ENCODE measurements around the gene PRDM10.

PRDM10 gene

DNA sequence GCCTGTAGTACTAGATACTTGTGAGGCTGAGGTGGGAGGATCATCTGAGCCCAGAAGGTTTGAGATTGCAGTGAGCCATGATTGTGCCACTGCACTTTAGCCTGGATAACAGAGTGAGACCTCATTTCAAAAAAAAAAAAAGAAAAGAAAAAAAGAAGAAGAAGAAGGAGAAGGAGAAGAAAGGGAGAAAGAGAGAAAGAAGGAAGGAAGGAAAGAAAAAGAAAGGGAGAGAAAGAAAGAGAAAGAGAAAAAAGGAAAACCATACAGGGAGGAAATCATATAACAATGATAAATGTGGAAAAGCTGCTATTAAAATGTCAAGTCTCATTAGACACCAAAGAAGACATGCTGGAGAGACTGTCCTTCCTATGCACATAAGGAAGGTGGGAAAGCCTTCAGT lies 5.7 kb upstream of the PRDM10 start:
- DNase-seq, result no peak

DNA sequence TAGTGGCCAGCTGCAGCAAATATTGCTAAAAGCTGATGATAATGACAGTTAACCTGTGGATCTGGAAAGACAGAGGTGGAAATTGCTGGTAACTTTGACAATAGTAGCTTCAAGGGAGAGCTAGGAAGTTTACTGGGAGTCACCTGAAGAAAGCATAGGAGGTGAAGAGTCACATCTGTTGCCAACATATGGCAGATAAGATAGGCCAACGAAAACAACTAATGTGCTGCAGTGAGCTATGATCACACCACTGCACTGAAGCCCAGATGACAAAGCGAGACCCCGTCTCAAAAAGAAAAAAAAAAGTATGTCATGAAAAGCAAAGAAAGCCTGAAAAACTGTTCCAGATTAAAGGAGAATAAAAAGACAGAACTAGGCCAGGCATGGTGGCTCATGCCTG lies 4.3 kb upstream of the PRDM10 start:
- peak; percentile 60 for DNase-seq

DNA sequence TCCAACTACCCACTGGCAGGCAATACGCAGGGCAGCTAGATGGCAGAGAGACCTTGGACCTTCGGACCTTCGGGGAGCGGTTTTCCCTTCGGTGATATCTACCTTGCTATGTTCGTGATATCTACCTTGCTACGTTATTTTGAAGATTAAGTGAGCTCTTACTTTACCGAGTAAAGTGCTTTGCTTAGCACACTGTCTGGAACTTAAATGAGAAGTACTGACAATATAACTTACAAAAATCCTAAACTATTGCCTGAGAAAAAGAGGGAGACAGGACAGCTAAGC lies 1.0 kb upstream of the PRDM10 start:
- no peak for DNase-seq

DNA sequence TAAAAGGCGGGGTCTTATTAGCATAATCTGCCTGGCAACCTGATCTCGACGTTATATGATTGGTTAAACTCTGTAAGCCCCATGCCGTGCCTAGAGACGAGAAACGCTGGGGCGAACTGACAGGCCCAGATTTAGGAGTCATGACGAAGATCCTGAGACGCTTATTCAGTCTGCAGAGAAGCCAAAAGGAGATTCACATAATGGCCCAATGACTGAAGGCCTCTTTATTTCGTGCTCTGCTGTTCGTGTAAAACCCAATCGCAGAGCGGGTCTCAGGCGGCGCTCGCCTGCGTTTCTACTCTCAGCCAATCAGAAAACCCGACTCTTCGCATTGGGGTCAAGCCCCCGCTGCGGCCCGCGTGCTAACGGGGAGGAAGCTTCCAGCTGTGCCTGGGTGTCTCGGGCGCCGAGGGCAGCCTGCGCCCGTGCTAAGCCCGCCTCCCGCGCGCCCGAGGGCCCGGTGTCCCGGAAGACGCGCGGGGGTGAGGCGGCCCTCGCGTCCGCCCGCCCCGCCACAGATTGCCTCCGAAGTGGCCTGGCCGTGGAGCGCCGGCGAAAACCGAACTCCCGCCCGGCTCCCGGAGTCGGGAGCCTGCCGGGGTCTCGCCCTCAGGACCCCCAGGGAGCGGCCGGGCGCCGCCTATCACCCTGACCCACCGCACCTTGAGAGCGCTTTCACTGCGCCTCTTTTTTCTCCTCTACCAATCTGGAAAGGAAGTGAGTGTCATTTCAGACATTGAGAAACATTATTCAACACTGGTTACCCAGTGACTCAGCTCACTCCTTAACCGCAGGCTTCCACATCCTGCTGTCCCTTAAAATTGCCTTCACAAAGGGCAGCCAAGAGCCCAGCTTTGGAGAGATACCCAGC lies 446 bp upstream of the PRDM10 start:
- peak; percentile 98 for DNase-seq

DNA sequence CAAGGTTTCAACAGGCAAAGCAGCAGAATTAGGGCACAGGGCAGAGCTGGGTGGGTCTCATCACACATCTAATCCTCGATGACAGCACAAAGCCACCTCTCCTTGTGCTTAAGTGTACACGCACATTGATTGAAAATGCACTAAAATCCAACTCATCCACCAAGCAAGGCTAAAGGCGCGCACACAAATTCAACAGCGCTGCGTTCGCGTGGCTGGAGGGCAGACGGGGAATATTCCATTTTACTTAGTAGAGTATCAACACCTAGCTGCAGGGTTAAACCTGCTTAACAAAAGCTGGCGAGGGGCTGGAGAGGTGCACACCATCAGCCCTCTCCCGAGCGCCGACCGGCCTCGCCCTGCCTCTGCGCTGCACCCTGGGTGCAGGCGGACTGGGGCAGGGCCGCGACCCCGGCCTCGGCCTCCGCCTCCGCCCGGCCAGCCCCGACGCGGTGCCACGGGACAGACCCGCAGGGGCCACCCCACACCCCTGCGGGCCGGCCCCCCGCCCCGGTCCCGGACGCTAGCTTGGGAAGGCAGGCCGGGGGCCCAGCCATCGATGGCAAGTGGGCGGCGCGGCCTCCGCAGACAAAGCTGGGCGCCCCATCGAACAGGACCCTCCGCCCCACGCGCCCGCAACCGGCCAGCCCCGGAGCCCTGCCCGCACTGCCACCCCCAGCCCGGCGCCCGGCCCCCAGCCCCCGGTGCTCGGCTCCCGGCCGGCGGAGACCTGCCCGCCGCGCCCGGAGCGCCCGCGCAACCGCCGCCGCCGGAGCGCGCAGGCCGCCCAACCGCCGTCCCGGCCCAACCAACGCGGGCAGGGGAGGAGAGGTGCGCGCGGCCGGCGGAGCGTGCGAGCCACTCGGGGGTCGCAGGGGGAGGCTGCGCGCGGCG lies 929 bp downstream of the PRDM10 start:
- peak; percentile 63 for DNase-seq

DNA sequence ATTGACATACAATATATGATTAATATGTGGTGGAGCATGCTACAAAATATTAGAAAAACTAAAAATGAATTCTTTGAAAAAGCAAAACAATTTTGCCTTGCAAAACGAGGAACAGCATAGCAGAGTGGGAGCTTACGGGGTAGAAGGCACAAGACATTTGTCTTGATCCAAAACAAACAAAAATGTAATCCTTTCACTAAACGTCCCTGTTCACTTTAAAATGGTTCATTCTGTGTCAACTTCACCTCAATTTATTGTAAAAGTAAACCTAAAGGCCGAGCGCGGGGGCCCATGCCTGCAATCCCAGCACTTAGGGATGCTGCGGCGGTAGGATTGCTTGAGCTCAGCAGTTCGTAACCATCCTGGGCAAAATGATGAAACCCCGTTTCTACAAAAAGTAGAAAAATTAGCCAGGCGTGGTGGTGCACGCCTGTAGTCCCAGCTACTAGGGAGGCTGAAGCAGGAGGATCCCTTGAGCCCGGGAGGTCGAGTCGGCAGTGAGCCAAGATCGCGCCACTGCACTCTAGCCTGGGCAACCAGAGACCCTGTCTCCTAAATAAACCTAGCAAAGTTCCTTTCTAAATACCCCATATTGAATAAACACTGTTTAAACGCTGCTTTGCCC lies 2.0 kb downstream of the PRDM10 start:
- no peak for DNase-seq

DNA sequence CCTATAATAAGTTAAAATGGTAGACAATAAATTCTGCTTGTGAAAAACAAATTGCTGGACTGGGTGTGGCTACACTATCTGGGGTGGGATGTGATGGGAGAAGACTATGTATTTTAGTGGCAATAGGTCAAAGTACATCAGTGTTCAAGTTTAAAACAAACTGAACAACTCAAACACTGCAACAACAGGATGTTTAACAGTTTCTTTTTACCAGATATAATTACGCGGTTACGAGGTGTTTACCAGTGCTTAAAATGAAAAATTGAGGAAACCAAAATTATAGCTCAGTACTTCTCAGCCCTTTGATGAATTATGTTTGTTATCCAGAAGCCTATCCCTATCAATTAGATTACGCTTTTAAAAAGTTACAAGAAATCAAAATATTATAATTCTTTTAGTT lies 3.2 kb downstream of the PRDM10 start:
- no peak for DNase-seq

DNA sequence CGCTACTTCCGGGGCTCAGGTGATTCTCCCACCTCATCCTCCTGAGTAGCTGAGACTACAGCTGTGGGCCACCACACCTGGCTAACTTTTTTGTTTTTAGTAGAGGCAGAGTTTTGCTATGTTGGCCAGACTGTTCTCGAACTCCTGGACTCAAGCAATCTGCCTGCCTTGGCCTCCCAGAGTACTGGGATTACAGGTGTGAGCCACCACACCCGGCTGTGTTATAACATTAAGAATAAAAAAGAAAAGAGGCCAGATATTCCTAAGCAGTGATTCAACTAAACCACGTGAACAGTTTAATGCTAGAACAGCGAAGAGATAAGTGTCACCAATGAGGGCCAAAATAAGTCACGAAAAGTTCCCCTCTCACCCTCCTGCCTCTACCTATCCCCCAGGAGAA lies 3.7 kb downstream of the PRDM10 start:
- DNase-seq, result no peak

DNA sequence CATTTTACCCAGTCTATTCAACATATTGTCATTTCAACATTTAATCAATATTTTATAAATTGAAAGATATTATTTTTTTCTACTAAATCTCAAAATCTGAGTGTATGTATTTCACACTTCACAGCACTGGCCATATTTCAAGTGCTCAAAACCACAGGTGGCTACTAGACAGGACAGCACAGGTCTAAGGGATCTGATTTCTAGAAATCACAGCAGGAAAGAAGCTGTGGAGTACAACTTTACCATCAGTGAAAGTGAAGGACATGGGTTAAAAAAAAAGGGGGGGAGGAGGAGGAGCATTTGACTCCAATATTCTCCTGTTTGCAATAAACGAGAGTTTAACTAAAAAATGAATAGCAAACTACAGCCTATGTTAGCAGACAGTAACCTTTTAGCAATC lies 4.5 kb downstream of the PRDM10 start:
- DNase-seq, result no peak

DNA sequence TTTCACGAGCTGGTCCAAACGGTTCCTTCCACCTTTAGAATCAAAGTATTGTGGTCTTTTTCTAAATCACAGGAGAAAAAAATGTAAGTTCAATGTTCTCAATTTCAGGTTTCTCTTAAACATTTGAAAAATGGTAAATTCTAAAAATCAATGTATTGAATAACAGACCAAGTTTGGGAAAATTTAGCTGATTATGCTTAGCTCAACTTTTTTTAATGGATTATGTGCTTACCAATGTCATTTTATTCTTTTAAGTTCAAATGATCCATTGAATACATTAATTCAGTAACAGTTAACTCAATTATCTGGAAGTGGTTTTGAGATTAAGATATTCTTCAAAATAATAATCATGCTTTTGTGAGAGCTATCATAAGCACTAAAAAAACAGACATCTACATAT lies 5.1 kb downstream of the PRDM10 start:
- no peak for DNase-seq

DNA sequence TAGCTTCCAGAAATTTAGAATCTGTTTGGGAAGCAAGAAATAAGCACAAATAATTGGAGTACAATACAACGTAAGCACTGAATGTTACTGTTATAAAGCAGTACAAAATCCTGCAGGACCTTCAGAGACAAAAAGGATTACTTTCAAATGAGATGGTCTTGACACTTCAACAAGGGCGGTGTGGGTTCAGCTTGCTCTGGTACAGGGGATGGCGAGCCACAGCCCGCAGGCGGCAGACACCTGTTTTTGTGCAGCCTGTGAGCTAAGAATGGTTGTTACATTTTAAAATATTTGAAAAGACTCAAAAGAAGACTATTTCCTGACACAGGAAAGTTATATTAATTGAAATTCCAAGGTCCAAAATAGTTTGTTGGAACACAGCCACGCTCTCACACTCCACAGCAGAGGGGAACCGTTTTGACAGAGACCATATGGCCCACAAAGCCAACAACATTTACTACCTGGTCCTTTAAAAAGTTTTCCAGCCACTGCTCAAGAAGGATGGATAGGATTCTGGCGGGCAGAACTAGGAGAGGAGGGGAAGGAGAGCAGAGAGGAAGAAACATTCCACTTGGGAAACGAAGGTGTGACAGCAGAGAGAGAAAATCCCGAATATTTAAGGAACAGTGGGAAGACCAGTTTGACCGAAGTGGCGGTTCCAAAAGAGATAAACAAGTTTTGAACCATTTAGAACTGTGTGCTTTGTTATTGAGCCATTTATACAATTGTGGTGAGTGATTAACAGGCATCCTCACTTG lies 6.3 kb downstream of the PRDM10 start:
- DNase-seq, result no peak

DNA sequence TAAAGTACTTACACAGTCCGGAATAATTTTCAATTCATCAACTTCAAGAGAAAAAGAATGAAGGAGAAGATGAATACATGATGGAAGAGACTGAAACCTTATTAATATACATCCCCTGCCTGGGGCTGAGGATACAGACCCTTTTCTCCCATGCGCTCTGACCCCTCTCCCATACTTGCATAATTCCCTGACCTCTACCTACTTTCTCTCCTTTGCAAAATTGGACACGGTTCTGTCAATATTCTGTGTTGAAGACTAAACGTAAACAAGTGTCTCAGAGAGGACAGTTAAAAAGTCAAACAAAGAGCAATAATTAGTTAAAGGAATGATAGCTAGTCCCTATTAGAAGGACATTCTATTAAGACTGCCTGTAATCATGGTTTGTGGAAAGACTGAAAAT lies 7.5 kb downstream of the PRDM10 start:
- DNase-seq, result no peak

DNA sequence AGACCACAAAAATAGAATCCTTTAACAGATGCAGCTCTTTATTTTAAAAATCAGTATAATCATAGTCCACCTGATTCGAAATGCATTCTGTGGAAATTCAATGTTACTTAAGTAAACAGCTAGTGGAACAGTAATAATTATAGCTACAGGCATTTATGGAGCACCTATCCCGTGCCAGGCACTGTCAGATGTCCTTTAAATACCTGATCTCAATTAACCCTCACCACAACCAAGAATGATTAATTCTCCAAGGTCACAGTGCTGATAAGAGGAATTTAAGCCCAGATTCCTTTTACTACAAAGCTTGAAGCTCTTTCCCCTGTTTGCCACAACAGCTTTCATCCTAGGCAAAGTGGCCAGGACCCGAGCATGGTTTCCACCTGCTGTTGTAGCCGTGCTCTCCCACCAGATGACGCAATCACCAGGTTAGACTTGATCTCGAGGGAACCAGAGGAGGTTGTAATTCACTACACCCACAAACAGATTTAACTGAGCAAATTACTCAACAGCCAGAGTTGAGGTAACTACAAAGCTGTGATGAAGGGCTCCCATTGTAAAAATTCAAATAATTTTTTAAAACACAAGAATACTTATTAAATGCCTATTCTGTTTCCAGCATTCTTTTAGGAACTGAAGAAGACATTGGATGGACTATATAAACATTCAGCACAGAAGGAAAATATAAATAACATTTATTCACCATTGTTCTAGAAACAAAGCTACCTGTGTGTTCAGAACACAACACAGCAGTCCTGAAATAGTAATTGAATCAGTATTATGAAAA lies 10.3 kb downstream of the PRDM10 start:
- peak; percentile 79 for DNase-seq

DNA sequence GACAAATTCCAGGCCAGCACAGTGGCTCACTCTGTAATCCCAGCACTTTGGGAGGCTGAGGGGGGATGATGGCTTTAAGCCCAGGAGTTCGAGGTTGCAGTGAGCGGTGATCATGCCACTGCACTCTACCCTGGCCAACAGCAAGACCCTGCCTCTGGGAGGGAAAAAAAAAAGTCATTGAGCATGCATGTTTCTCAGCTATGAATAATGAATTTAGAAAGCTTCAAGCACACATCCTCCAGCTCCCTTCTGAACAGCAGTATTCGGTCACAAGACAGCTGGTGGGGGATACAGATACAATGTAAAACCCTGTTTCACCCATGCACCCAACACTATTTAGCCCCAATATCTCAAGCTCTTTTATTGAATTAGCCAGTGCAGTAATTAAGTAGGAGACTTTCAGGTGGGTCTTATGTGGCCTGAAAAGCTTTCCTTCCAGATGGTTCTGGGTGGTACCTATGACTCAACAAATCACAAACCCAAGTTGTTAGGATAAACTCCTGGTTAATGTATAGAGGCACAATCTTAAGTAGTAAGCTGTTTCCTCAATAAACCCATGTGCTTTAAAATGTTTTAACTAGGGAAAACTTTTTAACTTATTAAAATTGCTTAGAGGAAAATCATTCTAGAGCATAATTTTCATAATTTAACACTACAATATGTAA lies 13.4 kb downstream of the PRDM10 start:
- DNase-seq, result no peak

DNA sequence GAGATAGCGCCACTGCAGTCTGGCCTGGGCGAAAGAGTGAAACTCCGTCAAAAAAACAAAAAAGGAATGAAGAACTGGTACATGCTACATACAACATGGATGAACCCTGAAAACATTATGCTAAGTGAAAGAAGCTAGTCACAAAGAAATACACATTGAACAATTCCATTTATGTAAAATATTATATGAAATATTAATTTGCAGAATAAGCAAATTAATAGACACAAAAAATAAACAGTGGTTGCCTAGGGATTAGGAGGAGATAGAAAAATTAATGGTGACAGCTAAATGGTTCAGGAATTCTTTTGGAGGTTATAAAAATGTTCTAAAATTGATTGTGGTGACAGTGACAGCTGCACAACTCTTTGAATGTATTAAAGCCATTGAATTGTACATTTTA lies 14.7 kb downstream of the PRDM10 start:
- no peak for DNase-seq

DNA sequence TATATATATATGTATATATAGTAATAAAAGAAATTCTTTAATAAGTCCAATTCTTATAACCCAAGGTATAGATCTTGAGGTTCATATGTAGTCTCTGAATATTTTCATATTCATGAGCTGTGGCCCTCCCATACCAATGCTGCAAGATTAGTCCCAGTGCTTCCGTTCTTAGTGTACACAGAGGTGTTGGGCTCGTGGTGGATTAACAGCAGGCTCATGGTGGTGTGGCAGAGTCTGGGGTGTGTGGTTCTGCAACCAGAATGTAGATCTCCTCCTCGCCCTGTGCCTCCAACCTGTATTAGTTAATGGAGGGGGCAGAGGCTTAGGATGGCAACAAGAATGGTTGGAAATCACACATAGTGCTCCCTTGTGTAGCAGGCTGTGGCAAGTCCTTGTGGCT lies 16.8 kb downstream of the PRDM10 start:
- no peak for DNase-seq

DNA sequence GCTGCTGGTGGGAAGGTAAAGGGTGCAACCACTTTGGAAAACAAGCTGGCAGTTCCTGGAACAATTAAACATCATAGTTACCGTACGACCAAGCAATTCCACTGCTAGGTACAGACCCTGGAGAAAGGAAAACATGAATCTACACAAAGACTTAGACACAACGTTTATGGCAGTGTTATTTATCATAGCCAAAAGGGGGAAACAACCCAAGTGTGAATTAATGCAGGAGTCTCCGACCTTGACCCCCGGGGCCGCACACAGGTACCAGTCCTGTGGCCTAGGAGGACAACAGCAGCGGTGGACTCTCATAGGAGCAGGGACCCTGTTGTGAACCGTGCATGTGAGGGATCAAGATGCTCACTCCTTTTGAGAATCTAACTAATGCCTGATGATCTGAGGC lies 22.5 kb downstream of the PRDM10 start:
- DNase-seq, result no peak

DNA sequence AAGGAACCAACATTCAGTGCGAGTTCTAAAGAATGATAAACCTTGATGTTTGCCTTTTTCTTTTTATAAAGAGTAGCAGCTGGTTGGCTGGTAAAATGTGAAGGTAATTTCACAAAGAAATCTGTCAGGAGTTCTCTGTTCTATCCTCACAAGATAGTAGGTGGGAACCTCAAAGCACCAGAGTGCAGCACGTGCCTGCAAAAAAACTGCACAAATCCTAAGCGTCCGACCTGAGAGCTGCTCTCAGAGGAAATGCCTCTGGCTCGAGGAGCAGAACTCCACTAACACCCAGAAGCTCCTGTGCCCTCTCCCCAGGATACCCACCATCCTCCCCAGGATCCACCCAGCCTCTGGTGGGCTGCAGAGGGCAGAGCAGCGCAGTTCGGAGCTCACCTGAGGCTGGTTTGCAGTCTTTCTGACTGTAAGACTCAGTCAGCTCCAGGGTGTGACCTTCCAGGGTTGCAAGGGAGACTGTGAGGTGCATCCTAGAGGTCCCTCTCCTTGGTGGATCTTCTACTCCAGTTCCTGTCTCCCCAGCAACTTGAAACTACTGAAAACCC lies 23.5 kb downstream of the PRDM10 start:
- DNase-seq, result no peak

DNA sequence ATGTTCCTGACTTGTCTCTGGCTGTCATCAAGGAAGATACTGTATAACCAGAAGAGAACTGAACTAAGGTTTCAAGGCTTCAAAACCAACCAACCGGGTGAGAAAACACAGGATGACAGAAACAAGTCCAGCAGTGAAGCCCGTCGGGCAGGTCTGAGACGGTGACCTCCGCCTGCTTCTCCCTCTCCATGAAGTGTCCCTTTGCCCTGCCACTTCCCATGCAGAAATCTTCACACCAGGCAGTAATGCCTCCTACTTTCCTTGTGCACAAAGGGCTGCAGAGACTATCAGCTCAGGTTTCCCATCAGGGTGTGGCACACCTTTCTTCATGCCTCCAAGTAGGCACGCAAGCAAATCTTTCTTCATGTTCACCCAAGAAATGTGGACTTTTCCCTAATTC lies 24.2 kb downstream of the PRDM10 start:
- DNase-seq, result no peak

DNA sequence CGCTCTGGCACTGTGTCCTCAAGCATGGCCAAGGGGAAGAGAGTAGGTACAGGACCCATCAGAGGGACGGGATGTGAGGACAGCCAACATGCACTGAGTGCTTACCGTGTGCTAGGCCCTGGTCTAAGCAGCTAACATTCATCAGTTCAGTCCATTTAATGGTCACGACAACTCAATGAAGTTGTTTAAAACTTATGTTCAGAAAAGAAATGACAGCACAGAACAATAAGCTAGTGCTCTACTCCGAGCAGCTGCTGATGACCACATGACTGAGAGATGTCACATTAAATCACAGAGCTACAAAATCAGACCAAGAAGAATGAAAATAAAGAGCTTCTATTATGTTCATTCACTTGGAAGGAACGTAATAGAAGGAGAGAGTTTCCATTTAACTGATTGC lies 26.3 kb downstream of the PRDM10 start:
- no peak for DNase-seq

DNA sequence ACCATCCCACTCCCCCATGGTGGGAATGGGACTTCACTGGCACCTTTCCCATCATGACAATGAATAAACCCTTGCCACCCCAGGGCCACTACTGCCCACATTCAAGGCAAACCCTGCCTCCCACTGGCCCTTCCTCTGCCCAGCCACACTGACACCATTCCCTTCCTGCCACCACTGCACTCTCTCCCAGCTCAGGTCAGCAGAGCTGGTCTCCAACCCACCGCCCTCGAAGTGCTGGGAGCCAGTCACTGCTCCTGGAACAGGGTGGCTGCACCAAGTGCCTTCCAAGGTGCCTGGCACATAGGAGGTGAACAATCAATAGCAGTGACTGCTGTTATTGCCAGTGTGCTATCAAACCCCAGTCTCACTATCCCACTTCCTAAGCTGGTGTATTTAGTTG lies 27.1 kb downstream of the PRDM10 start:
- DNase-seq, result no peak

All from hematopoietic multipotent progenitor cell treated with erythropoietin and hydrocortisone succinate and interleukin-3 and kit ligand, for 6 days (in vitro differentiated cells).